NCI-H82 treated with DMSO at 0.1 percent for 48 hours (cell line): ENCODE data around the gene CBR4.
"Not testable (repeated sequence)": the region's sequence is repeated elsewhere in the genome, so short reads cannot be mapped to it uniquely, and the experiment has no call there.

Experiments
- DNase-seq: peaks from one replicate; lab custom pipeline; 2025; ENCODE audit not compliant: unreplicated experiment; lab: John Stamatoyannopoulos, UW

CBR4 gene

DNA sequence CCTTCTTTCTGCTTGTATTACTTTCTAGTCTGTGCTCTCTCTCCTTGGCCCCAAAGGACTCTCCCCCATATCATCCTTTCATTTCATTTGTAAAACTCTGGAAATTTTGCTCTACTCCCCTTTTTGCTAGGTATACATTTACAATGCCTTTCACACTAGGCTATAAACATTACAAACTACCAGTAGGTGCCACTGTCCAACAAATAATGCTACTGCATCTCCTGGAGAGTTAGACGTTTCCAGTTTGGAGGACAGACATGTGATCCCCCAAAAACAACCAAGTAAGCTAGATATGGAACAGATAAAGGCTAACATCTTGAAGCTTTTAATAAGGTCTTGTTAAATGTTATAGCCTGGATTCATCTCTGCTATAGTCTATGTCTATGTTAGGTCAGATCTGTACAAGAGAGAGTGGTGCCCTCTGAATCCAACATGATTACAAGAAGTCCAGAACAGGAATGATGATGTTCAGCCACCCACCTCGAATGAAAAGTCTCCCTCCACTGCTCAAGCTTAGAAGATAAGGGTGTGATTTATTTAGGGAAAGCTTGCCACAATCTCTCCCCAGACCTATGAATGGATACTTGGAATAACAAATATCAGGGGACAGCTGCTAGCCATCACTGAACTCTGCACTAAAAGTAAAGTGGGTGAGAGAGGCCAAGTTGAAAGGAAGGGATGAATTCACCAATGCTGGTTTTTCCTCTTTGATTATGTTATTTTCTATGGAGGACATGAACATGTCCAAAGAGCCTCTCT lies 14.3 kb downstream of the CBR4 start:
- DNase-seq: no peak

- no peak for DNase-seq
Observed at GRCh38 chr4:168994958-168995357, 15.1 kb downstream of the CBR4 start.

- no peak for DNase-seq
Observed at GRCh38 chr4:168993714-168994510, 16.1 kb downstream of the CBR4 start.

DNA sequence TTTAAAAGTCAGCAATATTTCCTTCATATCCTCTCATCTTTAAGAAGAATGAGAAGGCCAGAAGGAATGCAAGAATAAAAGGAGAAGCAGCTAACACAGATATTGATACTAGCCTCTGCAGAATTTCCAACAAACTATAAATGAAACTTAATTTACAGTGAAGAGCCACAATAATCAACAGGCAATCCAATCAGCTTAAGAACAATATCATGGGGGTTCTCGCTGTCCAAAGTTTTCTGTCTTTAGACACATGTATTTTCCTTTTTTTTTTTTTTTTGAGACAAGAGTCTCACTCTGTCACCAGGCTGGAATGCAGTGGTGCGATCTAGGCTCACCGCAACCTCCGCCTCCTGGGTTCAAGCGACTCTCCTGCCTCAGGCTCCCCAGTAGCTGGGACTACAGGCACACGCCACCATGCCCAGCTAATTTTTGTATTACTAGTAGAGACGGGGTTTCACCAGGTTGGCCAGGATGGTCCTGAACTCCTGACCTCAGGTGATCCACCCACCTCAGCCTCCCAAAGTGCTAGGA lies 17.0 kb downstream of the CBR4 start:
- not testable (repeated sequence) for DNase-seq

DNA sequence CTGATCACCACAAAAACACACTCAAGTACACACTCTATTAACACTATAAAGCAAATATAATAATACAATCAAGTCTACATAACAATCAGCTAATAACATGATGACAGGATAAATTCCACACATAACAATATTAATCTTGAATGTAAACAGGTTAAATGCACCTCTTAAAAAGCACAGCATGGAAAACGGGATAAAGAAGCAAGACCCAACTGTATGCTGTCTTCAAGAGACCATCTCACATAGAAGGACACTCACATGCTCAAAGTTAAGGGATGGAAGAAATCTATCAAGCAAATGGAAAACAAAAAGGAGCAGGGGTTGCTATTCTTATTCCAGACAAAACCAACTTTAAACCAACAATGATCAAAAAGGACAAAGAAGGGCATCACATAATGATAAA lies 28.1 kb downstream of the CBR4 start:
- no peak for DNase-seq

DNA sequence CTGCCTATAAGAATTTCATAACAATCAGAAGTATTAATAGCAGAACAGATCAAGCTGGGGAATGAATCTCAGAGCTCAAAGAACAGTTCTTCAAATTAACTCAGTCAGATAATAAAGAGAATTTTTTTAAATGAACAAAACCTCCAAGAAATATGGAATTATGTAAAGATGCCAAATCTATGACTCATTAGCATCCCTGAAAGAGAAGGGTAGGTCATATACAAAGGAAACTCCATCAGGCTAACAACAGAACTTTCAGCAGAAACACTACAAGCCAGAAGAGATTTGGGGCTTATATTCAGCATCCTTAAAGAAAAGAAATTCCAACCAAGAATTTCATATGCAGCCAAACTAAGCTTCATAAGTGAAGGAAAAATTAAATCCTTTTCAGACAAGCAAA lies 28.6 kb downstream of the CBR4 start:
- no peak for DNase-seq

GRCh38 chr4:168979338-168979737 lies 30.7 kb downstream of the CBR4 start:
- DNase-seq: no peak

- DNase-seq: no peak
Observed at GRCh38 chr4:168978001-168978700, 31.9 kb downstream of the CBR4 start.

GRCh38 chr4:168972596-168972995 lies 37.5 kb downstream of the CBR4 start:
- no peak for DNase-seq

DNA sequence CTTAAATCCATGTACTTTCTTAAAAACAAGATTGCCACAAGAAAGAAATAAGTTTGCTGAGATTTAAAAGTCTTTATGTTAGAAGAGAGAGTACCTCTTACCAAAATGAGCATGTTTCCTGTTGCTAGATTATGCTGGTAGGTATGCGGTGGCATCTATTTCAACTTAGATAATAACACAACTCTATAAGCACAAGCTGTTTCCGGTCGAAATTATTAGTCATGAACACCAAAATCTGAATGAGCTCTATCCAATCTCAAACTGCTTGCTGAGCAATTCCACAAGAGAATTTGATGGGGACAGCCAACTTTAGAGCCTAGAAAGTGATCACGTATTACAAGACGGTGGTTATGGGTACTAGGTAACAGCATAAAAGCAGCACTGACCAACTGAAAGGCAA lies 49.3 kb downstream of the CBR4 start:
- no peak for DNase-seq

- DNase-seq: no peak
Observed at GRCh38 chr4:168955674-168956073, 54.4 kb downstream of the CBR4 start.

DNA sequence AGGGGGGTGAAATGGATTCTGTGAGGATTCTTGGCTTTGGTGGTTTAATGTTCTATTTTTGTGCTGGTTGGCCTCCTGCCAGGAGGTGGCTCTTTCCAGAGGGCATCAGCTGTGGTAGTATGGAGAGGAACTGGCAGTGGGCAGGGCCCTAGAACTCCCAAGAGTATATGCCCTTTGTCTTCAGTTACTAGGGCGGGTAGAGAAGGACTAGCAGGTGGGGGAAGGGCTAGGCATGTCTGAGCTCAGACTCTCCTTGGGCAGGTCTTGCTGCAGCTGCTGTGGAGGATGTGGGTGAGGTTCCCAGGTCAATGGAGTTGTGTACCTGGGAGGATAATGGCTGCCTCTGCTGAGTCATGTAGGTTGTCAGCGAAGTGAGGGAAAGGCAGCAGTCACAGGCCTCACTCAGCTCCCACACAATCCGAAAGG lies 57.2 kb downstream of the CBR4 start:
- DNase-seq: not testable (repeated sequence)

DNA sequence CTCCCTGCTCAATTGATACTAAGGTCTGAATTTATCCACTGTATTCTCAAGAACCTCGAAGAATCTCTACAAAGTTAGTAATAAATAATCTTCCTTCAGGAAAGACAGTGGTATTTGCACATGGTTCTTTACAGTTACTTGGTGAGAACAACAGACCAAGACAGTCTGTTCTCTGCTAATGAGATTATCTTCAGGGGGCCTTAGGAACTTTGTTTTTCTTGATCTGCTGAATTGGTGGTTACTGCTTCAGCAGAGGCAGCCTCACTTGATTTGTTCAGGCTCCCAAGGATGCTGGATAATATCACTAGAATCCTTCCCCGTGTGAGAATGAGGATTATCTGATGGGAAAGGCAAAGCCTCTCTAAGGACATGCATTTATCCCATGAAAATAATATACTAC lies 64.8 kb downstream of the CBR4 start:
- peak; percentile 68 for DNase-seq

- DNase-seq: no peak
Observed at GRCh38 chr4:168942985-168943384, 67.1 kb downstream of the CBR4 start.
